Cardiac fibroblast (primary cell): ENCODE measurements around the gene IRGM.
"Not testable (repeated sequence)": the region's sequence is repeated elsewhere in the genome, so short reads cannot be mapped to it uniquely, and the experiment has no call there.

Source experiments
- DNase-seq, 2 donors: peaks; one replicate each; pipeline versions ENCODE4 v3.0.0 to v3.0.0-alpha.2; 2010; ENCODE audit warnings: low read depth in 2 of 2
- H3K4me3 ChIP-seq, 2 donors: replicated peaks in 1 of 2; 1 replicate in 1 of 2; 2 replicates in 1 of 2; pipeline ENCODE4 v1.5.1; 2011; ENCODE audit warnings: low read depth in 2 of 2, low read length in 2 of 2, mild to moderate bottlenecking in 2 of 2, moderate library complexity in 1 of 2
- TF ChIP-seq, protein P1 (sequence below): IDR thresholded peaks from one replicate; pipeline ENCODE4 v1.5.1; 2011; ENCODE audit warnings: low read depth, mild to moderate bottlenecking, low read length, inconsistent platforms

IRGM gene

DNA sequence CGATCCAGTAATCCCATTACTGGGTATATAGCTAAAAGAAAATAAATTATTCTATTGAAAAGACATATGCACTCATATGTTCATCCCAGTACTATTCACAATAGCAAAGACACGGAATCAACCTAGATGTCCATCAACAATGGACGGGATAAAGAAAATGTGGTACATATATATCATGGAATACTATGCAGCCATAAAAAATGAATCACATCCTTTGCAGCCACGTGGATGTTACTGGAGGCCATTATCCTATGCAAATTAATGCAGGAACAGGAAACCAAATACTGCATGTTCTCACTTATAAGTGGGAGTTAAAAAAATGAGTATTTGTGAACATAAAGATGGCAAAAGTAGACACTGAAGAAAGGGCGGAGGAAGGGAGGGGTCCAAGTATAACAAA lies 16.6 kb upstream of the IRGM start:
- TF ChIP-seq, protein P1, sequence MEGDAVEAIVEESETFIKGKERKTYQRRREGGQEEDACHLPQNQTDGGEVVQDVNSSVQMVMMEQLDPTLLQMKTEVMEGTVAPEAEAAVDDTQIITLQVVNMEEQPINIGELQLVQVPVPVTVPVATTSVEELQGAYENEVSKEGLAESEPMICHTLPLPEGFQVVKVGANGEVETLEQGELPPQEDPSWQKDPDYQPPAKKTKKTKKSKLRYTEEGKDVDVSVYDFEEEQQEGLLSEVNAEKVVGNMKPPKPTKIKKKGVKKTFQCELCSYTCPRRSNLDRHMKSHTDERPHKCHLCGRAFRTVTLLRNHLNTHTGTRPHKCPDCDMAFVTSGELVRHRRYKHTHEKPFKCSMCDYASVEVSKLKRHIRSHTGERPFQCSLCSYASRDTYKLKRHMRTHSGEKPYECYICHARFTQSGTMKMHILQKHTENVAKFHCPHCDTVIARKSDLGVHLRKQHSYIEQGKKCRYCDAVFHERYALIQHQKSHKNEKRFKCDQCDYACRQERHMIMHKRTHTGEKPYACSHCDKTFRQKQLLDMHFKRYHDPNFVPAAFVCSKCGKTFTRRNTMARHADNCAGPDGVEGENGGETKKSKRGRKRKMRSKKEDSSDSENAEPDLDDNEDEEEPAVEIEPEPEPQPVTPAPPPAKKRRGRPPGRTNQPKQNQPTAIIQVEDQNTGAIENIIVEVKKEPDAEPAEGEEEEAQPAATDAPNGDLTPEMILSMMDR, result no peak
- no peak overlapping the region for H3K4me3 ChIP-seq
- no peak for DNase-seq

DNA sequence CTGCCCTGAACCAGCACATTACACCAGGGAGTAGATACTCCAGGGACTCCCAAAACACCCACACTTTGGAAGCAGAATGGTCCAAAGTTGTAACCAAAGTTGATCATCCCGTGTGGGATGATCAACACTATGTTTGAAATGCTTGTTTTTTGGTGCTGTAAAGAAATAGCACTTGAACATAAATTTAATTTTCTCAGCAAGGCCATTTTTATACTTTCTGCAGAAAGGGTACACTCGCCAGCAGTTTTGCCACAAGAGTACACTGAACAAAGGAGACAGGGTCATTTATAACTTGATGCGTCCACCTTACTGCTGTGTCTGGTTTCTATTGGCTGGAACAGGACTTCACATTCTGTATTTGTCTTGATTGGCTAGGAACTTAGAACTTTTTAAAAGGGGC lies 14.5 kb upstream of the IRGM start:
- H3K4me3 ChIP-seq, DNase-seq: not testable (repeated sequence)

- H3K4me3 ChIP-seq, result no peak overlapping the region
- TF ChIP-seq, protein P1, result no peak
- no peak for DNase-seq
Observed at GRCh38 chr5:150836064-150836463, 10.3 kb upstream of the IRGM start.

GRCh38 chr5:150836703-150837102 lies 9.6 kb upstream of the IRGM start:
- DNase-seq, result no peak
- TF ChIP-seq, protein P1, result no peak

DNA sequence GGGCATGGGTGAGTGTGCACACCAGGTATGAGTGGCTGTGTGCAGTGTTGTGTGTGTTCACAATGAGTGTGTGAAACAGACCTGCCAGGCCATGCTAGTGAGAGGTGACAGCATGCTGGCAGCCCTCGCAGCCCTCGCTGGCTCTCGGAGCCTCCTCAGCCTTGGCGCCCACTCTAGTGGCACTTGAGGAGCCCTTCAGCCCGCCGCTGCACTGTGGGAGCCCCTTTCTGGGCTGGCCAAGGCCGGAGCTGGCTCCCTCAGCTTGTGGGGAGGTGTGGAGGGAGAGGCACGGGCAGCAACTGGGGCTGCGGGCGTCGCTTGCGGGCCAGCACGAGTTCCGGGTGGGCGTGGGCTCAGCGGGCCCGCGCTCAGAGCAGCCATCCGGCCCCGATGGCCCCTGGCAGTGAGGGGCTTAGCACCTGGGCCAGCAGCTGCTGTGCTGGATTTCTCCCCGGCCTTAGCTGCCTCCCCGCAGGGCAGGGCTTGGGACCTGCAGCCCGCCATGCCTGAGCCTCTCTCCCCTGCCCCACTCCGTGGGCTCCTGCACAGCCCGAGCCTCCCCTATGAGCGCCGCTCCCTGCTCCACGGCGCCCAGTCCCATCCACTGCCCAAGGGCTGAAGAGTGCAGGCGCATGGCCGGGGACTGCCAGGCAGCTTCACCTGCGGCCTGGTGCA lies 999 bp upstream of the IRGM start:
- not testable (repeated sequence) for DNase-seq, H3K4me3 ChIP-seq

More at GRCh38 chr5:150836703-150837102, 9.6 kb upstream of the IRGM start:
- no peak overlapping the region for H3K4me3 ChIP-seq

- no peak overlapping the region for H3K4me3 ChIP-seq
- peak; percentile 94 to 96 for DNase-seq
- TF ChIP-seq, protein P1, result peak; percentile 60
Observed at GRCh38 chr5:150846654-150847333, 473 bp downstream of the IRGM start.

DNA sequence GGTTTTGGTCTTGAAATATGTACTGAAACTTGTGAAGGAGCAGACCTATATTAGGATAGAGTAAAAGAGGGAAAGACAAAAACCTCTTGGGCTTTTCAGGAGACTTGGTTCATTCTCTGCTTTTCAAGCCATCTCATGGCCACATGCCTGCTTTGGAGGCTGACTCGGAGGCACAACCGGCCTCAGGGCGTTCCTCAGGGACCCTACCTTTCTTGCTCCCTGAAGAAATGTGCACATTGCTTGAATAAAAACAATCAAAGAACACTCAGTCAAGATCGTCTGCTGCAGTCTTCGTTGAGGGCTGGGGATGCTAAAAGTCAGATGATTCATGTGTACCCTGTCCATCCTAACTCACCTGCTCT lies 994 bp downstream of the IRGM start:
- no peak overlapping the region for H3K4me3 ChIP-seq
- TF ChIP-seq, protein P1, result no peak
- DNase-seq, result no peak

DNA sequence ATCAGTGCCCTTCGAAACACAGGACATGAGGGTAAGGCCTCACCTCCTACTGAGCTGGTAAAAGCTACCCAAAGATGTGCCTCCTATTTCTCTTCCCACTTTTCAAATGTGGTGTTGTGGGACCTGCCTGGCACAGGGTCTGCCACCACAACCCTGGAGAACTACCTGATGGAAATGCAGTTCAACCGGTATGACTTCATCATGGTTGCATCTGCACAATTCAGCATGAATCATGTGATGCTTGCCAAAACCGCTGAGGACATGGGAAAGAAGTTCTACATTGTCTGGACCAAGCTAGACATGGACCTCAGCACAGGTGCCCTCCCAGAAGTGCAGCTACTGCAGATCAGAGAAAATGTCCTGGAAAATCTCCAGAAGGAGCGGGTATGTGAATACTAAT lies 1.9 kb downstream of the IRGM start:
- no peak overlapping the region for H3K4me3 ChIP-seq
- peak in 1 of 2 donors; percentile 4 for DNase-seq
- TF ChIP-seq, protein P1, result no peak
